Neural cell (in vitro differentiated cells): ENCODE measurements around the gene VPS13D. TPM values are rescaled to one million over a fixed set of nuclear protein-coding genes. Genes with fewer than 3 reads are reported as not detected.

Source experiments
- H2AFZ ChIP-seq: fragments of 200-600, 300-800 bp; sonication (generic), shearing (Covaris generic); 2 replicates; pipeline ENCODE4 v1.6.0; 2014; ENCODE audit warnings: low read depth, mild to moderate bottlenecking, antibody characterized with exemption, low read length, moderate library complexity
- H3F3A ChIP-seq: fragments of 200-600 bp; shearing (Covaris generic); 2 replicates; pipeline ENCODE4 v1.6.1; 2016; ENCODE audit warnings: mild to moderate bottlenecking, moderate library complexity, mixed read lengths, antibody characterized with exemption, low read length; ENCODE audit not compliant: insufficient read depth, poor library complexity, severe bottlenecking
- H3K27ac ChIP-seq: fragments of 200-600, 300-800 bp; sonication (generic), shearing (Covaris generic); 2 replicates; pipeline ENCODE4 v1.5.1; 2014; ENCODE audit warnings: mild to moderate bottlenecking, low read length, moderate library complexity
- H3K27me3 ChIP-seq: fragments of 300-800, 200-600 bp; sonication (generic), shearing (Covaris generic); 2 replicates; pipeline ENCODE4 v1.6.0; 2014; ENCODE audit warnings: mild to moderate bottlenecking, low read depth, low read length, moderate library complexity; ENCODE audit not compliant: insufficient read depth
- H3K36me3 ChIP-seq: fragments of 300-800, 200-600 bp; sonication (generic), shearing (Covaris generic); 2 replicates; pipeline ENCODE4 v1.5.1; 2014; ENCODE audit warnings: mild to moderate bottlenecking, antibody characterized with exemption, low read length, moderate library complexity; ENCODE audit not compliant: insufficient read depth
- H3K4me2 ChIP-seq: fragments of 300-800, 200-600 bp; sonication (generic), shearing (Covaris generic); 2 replicates; pipeline ENCODE4 v1.6.0; 2014; ENCODE audit warnings: mild to moderate bottlenecking, low read length
- H3K4me3 ChIP-seq: fragments of 300-800, 200-600 bp; sonication (generic), shearing (Covaris generic); 2 replicates; pipeline ENCODE4 v1.5.1; 2014; ENCODE audit warnings: mild to moderate bottlenecking, low read length, moderate library complexity
- H3K79me2 ChIP-seq: fragments of 200-600 bp; shearing (Covaris generic); replicated peaks from 2 replicates; pipeline ENCODE4 v1.6.0; 2014; ENCODE audit warnings: mild to moderate bottlenecking, low read length, moderate library complexity; ENCODE audit not compliant: insufficient read depth
- H3K9ac ChIP-seq: fragments of 300-800, 200-600 bp; sonication (generic), shearing (Covaris generic); 2 replicates; pipeline ENCODE4 v1.6.1; 2016; ENCODE audit warnings: mild to moderate bottlenecking, low read length, mixed read lengths
- H3K9me2 ChIP-seq: fragments of 200-600 bp; shearing (Covaris generic); 2 replicates; pipeline ENCODE4 v1.6.1; 2016; ENCODE audit warnings: mild to moderate bottlenecking, low read length, mixed read lengths; ENCODE audit not compliant: insufficient read depth
- H3K9me3 ChIP-seq: fragments of 200-600, 300-800 bp; sonication (generic), shearing (Covaris generic); 2 replicates; pipeline ENCODE4 v1.6.1; 2016; ENCODE audit warnings: mild to moderate bottlenecking, mixed run types, low read length, moderate library complexity, mixed read lengths
- H4K20me1 ChIP-seq: fragments of 200-600 bp; shearing (Covaris generic); 2 replicates; pipeline ENCODE4 v1.6.1; 2016; ENCODE audit warnings: mild to moderate bottlenecking, mixed run types; ENCODE audit not compliant: insufficient read depth
- EP300 ChIP-seq: fragments of 450-650 bp; conservative IDR thresholded peaks from 2 replicates; pipeline ENCODE4 v1.6.1; 2014; ENCODE audit warnings: antibody characterized with exemption, mild to moderate bottlenecking, moderate library complexity; ENCODE audit not compliant: poor library complexity, severe bottlenecking
- EZH2 ChIP-seq: fragments of 200-600, 300-800 bp; shearing (Covaris generic), sonication (generic); IDR thresholded peaks from 2 replicates; pipeline ENCODE4 v1.6.1; 2014; ENCODE audit warnings: antibody characterized with exemption, low read length, borderline replicate concordance, mild to moderate bottlenecking; ENCODE audit not compliant: insufficient read depth, poor library complexity, severe bottlenecking
- MXI1 ChIP-seq: fragments of 450-650 bp; conservative IDR thresholded peaks from 2 replicates; pipeline ENCODE4 v1.6.1; 2014; ENCODE audit warnings: antibody characterized with exemption, mild to moderate bottlenecking; ENCODE audit not compliant: poor library complexity, severe bottlenecking
- POLR2AphosphoS5 ChIP-seq: IDR thresholded peaks from 2 replicates; pipeline ENCODE4 v1.6.1; 2012
- RAD21 ChIP-seq: fragments of 450-650 bp; conservative IDR thresholded peaks from 2 replicates; pipeline ENCODE4 v1.6.1; 2014; ENCODE audit warnings: antibody characterized with exemption, mild to moderate bottlenecking, moderate library complexity
- SMC3 ChIP-seq: fragments of 450-650 bp; conservative IDR thresholded peaks from 2 replicates; pipeline ENCODE4 v1.6.1; 2014; ENCODE audit warnings: antibody characterized with exemption, mild to moderate bottlenecking, moderate library complexity; ENCODE audit not compliant: poor library complexity
- TAF1 ChIP-seq: IDR thresholded peaks from 2 replicates; pipeline ENCODE4 v1.6.1; 2012; ENCODE audit warnings: low read depth
- polyA plus RNA-seq: library from polyadenylated mRNA; depleted of rRNA; stranded (reverse); fragments of >200 nt; gene quantifications from 2 replicates; pipeline ENCODE4 v1.2.3, GENCODE V29; 2014
- TF ChIP-seq, protein P1 (sequence below): IDR thresholded peaks from 2 replicates; pipeline ENCODE4 v1.6.1; 2012; ENCODE audit warnings: borderline replicate concordance
- TF ChIP-seq, protein P2 (sequence below): fragments of 450-650 bp; IDR thresholded peaks from 2 replicates; pipeline ENCODE4 v1.5.1; 2014; ENCODE audit warnings: antibody characterized with exemption, mild to moderate bottlenecking, moderate library complexity; ENCODE audit not compliant: poor library complexity, severe bottlenecking

VPS13D gene
- polyA plus RNA-seq, 1 donor from 2014 or later, result 24.5 TPM

DNA sequence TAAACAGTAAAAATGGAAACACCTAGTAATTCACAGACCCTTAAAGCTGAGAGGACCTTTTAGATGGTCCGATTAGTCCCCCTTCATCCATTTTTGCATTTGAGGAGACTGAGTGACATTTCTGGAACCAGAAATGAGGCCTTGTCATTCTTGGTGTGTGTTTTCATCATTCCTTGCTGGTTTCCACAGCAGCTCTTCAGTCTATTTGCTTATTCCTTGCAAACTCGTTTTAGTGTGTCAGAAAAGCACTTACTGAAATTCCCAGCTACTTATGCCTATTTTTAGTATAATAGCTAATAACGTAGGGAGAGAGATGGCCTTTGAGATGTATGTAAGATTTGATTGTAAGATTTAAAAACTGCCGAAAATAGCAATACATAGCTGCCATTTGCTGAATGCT is 70.9 kb downstream of the VPS13D start:
- H4K20me1 ChIP-seq, result no peaks in the 10 kb centered on the region
- peak overlapping the region; percentile 35 for H3K4me3 ChIP-seq
- no peaks in the 10 kb centered on the region for H3K9me2 ChIP-seq
- H2AFZ ChIP-seq, result no peak overlapping the region
- H3K4me2 ChIP-seq, result peak overlapping the region; percentile 12
- H3K27me3 ChIP-seq, result no peaks in the 10 kb centered on the region
- no peaks in the 10 kb centered on the region for H3K36me3 ChIP-seq
- TF ChIP-seq EP300 (peak; percentile 58), MXI1 (no peak)
- TF ChIP-seq, protein P1, sequence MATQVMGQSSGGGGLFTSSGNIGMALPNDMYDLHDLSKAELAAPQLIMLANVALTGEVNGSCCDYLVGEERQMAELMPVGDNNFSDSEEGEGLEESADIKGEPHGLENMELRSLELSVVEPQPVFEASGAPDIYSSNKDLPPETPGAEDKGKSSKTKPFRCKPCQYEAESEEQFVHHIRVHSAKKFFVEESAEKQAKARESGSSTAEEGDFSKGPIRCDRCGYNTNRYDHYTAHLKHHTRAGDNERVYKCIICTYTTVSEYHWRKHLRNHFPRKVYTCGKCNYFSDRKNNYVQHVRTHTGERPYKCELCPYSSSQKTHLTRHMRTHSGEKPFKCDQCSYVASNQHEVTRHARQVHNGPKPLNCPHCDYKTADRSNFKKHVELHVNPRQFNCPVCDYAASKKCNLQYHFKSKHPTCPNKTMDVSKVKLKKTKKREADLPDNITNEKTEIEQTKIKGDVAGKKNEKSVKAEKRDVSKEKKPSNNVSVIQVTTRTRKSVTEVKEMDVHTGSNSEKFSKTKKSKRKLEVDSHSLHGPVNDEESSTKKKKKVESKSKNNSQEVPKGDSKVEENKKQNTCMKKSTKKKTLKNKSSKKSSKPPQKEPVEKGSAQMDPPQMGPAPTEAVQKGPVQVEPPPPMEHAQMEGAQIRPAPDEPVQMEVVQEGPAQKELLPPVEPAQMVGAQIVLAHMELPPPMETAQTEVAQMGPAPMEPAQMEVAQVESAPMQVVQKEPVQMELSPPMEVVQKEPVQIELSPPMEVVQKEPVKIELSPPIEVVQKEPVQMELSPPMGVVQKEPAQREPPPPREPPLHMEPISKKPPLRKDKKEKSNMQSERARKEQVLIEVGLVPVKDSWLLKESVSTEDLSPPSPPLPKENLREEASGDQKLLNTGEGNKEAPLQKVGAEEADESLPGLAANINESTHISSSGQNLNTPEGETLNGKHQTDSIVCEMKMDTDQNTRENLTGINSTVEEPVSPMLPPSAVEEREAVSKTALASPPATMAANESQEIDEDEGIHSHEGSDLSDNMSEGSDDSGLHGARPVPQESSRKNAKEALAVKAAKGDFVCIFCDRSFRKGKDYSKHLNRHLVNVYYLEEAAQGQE, result peak; percentile 67
- no peaks in the 10 kb centered on the region for H3K9me3 ChIP-seq
- peak overlapping the region; percentile 71 for H3K27ac ChIP-seq
- no peaks in the 10 kb centered on the region for H3K79me2 ChIP-seq
- no peaks in the 10 kb centered on the region for H3F3A ChIP-seq
- H3K9ac ChIP-seq, result peak overlapping the region; percentile 23

DNA sequence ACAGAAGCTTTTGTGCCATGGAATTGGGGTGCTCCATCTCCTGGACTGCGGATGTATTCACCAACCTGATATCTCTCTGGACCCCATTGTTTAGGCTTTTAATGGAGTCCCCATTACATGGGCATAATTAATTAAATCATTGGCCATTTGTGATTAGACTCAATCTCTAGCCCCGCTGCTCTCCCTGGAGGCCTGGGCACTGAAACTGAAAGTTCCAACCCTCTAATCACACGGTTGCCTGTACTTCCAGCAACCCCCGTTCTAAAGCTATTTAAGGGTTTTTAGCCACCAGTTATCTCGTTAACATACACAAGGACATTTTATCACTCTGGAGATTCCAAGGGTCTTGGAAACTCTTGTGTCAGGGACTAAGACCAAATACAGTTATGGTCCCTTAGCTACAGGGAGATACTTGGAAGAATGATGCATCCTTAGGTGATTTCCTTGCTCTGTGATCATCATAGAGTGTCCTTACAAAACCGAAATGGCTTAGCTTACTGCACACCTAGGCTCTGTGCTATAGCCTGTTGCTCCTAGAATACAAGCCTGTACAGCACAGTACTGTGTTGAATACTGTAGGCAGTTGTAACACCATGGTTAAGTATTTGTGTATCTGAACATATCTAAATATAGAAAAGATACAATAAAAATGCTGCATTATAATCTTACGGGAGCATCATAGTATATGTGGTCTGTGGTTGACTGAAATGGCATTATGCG is 71.8 kb downstream of the VPS13D start:
- Histone ChIP-seq H3K9me2 (no peaks in the 10 kb centered on the region), H3K9me3 (no peaks in the 10 kb centered on the region), H3F3A (no peaks in the 10 kb centered on the region), H4K20me1 (no peaks in the 10 kb centered on the region), H3K9ac (peak overlapping the region; percentile 23), H3K4me2 (no peak overlapping the region), H3K27me3 (no peaks in the 10 kb centered on the region), H3K79me2 (no peaks in the 10 kb centered on the region), H3K4me3 (peak overlapping the region; percentile 35), H3K36me3 (peaks cover 6% of the 10 kb centered on the region), H3K27ac (peak overlapping the region; percentile 71), H2AFZ (no peak overlapping the region)
- TF ChIP-seq SMC3, result no peak
- no peak for TF ChIP-seq TAF1
- no peak for TF ChIP-seq POLR2AphosphoS5
- TF ChIP-seq, protein P1, result no peak
- TF ChIP-seq EZH2, result no peak
- no peak for TF ChIP-seq RAD21
- TF ChIP-seq EP300, result no peak
- TF ChIP-seq, protein P2, sequence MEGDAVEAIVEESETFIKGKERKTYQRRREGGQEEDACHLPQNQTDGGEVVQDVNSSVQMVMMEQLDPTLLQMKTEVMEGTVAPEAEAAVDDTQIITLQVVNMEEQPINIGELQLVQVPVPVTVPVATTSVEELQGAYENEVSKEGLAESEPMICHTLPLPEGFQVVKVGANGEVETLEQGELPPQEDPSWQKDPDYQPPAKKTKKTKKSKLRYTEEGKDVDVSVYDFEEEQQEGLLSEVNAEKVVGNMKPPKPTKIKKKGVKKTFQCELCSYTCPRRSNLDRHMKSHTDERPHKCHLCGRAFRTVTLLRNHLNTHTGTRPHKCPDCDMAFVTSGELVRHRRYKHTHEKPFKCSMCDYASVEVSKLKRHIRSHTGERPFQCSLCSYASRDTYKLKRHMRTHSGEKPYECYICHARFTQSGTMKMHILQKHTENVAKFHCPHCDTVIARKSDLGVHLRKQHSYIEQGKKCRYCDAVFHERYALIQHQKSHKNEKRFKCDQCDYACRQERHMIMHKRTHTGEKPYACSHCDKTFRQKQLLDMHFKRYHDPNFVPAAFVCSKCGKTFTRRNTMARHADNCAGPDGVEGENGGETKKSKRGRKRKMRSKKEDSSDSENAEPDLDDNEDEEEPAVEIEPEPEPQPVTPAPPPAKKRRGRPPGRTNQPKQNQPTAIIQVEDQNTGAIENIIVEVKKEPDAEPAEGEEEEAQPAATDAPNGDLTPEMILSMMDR, result no peak
- no peak for TF ChIP-seq MXI1
